ENCODE results near the gene CHD2.

DNA sequence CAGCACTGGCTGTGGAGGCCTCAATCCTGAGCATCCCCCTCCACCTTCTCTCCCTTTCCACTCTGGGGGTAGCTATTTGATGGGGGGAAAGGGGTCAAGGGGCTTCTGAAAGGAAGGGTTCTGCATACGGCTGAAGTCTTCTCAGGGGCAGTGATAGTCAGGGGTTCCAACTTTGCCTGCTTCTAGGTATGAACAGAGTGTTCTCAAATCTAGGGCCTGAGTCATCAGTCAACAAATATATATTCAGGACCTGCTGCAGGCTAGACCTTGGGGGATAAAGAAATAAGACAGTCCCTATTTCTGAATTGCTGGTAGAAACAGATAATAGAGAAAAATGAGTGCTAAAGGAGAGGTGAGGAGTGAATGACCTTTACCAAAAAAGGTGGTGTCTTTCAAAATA lies 176.1 kb downstream of the CHD2 start:
- TF ChIP-seq POLR2AphosphoS5 (IDR thresholded peaks at IDR 0.05; ENCODE audit: low read depth, low read length) (no peak), POLR2A (IDR thresholded peaks at IDR 0.05; ENCODE audit: low read depth, low read length) (no peak), TAF1 (IDR thresholded peaks at IDR 0.05; ENCODE audit: low read depth, low read length) (no peak), PAX5 (IDR thresholded peaks at IDR 0.05; ENCODE audit: insufficient read depth, low read length, severe bottlenecking) (no peak), POU2F2 (IDR thresholded peaks at IDR 0.05; ENCODE audit: low read depth, low read length) (no peak)
